ENCODE data around the gene TUBAL3.

Gene TUBAL3

GRCh38 chr10:5373891-5374611 lies 30.6 kb downstream of the TUBAL3 start:
- no peak for DNase-seq

DNA sequence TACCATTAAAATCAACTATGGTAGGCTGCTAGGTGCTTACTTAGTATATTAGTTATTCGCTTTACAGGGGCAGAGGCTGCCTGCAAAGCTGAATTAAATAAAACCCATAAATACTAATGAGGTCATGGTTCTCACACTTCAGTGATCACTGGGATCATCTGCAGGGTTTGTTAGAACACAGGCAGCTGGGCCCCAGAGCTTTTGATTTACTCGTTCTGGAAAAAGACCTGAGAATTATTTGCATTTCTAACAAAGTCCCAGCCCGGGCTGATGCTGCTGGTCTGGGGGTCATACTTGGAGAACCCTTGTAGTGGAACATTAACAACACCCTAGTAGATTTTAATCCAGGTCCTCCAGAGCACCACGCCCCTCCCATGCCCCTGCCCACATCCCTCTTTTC lies 31.3 kb downstream of the TUBAL3 start:
- no peak for DNase-seq

- DNase-seq, result no peak
These were observed 33.9 kb downstream of the TUBAL3 start for GRCh38 chr10:5370493-5371352.

DNA sequence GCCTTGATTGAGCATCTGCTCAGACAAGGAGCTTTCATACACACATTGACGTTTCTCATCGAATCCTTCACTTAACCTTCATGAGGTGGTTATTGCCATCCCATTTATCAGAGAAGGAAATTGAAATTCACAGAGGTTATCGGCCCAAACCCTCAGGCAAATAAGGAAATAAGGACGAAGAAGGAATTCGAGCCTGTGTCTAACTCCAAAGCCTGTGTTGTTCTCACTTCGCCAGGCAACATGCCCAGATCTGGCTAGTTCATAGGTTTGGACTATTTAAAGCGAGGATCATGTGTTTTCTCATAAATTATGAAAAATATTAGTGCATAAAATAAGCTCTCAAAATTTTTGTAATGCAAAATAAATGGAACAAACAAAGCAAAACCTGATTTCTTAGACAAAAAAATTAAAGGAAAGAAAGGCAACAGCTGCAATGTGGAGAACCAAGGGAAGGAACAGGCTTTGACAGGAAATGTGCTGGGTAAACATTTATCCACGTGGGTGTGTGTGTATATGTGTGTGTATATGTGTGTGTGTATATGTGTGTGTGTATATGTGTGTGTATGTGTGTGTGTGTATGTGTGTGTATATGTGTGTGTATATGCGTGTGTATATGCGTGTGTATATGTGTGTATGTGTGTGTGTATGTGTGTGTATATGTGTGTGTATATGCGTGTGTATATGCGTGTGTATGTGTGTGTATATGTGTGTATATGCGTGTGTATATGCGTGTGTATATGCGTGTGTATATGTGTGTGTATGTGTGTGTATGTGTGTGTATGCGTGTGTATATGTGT lies 35.1 kb downstream of the TUBAL3 start:
- no peak for DNase-seq

GRCh38 chr10:5365928-5366327 lies 38.7 kb downstream of the TUBAL3 start:
- no peak for DNase-seq

DNA sequence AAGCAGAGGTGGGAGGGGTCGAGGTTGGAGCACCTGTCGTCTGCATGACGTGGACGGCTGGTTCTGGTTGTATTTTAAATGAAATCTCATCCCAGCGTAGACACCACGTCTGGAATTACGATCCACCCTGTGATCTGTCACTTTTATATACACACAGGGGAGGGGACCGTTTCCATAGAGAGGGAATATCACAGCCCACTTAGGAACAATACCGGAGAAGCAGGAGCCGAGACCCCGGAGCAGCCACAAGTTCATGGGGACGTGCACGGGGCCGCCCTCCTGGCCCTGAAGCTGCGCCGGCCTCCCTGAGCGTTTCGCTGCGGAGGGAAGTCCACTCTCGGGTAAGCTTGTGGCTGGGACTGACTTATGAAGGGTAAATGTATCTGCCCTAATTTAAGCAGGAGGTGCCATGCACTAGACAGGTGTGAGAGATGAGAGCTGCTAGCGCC lies 39.7 kb downstream of the TUBAL3 start, which contains the start of gene UCN3:
Gene UCN3, plus strand, starts transcription at position 77 of the 449 bp plus-strand sequence. CDS start 8,755 bp downstream, outside the sequence.
- no peak for DNase-seq

DNA sequence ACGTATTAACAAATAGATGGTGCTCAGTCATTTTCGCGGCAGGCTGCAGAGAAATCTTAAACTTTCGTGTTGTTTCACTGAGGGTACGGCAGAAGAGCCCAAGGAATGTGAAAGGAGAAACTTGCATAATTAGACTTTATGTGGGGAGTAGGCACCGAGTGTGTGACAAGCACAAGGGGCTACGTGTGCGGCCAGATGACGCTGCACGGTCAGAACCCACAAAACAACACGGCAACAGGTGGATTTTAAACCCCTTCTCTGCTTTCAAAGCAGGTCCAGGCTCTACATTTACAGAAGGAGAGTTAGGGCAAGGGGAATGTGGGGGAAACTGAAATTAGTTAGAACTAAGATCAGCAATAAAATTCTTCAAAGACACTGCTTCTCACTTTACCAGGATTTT lies 40.3 kb downstream of the TUBAL3 start:
- no peak for DNase-seq

DNA sequence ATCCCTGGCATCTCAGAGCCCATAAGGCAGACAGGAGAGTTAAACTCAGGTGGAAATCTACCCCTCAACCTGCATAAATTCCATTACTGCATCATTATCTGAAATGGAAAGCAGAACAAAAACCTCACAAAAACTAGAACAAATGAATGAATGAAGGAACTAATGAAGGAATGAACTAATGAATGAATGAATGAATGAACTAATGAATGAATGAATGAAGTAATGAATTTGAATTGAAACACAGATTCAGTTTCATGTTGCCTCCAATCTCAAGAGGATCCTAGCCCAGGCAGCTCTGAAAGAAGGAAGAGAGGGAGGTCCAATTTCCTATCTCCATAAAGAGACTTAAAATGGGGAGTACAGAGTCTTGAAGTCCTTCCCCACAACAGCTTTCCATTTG lies 41.8 kb downstream of the TUBAL3 start:
- no peak for DNase-seq

DNA sequence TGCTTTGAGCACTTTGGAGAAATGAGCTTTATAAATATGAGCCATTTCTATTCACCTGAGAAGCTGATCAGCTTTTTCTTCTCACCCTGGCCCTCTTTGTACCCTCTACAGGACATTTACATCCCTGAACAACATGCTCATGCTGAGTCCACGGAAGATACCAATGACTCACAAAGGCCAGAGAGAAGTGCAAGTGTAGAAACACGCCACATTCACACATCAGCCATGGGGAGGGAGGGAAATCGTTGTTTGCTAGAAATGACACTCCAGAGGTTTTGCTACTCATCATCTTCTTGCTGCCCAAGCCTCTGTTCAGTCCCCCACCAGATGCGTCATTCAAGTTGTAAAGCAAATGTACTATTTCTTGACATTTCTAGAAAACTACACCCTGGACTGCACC lies 42.7 kb downstream of the TUBAL3 start:
- DNase-seq, result no peak

DNA sequence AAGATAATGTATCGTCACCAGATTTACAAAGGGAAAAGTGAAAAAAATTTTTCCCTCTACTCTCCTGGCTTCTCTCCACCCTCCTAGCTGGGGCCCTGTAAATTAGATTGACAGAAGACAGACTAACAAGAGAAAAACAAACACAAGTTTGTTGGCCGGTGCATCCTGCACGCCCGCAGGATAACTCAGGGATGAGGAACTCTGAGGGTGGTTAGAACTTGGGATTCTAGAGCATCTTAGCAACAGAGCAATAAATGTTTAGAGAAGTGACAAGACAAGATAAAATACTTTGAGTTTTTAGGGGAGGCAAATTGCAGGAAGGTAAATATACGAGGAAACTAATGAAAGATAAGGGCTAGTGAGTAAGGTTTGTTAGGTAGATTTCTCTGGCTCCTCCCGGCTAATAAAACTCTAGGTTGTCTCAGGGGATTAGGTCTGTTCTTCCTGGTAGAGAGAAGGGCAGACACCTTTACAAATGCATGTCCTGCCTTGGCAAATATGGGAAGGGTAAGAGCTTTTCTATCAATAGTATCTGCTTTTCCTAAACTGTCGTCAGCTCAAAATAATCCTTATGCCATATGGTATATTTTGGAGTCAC lies 44.2 kb downstream of the TUBAL3 start:
- DNase-seq, result no peak

- DNase-seq, result no peak
These were observed 48.3 kb downstream of the TUBAL3 start for GRCh38 chr10:5356302-5356763.

- DNase-seq, result no peak
These were observed 48.9 kb downstream of the TUBAL3 start for GRCh38 chr10:5355594-5356301.

DNA sequence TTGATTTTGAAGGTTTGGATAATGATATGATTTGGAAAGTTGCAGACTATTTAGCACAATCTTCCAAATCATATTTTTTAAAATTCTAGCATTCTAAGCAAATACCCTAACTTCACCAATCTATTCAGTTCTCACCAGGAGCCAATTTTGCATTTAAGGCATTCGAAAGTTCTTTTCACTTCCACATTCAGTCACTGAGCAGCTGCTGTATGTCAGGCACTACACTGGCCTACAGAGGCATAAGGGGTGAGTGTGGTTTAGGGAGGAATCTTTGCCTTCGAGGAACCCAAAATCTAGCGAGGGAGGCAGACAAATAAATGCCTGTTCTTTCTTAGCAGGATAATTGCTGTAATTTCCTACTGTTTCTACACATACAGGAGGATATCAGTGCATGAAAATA lies 50.6 kb downstream of the TUBAL3 start:
- no peak for DNase-seq

DNA sequence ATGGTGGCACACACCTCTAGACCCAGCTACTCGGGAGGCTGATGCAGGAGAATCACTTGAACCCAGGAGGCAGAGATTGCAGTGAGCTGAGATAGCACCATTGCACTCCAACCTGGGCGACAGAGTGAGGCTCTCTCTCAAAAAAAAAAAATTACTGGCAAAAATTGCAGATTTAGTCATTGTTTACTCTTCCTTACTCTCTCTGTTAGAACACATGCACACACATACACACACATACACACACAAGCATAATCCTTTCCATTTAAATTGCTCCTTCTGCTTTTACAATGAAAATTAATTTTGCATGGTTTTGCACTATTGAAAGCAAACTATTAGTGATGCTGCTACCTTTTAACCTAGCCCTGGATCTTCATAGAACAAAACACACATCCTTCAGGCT lies 55.3 kb downstream of the TUBAL3 start:
- DNase-seq, result no peak

DNA sequence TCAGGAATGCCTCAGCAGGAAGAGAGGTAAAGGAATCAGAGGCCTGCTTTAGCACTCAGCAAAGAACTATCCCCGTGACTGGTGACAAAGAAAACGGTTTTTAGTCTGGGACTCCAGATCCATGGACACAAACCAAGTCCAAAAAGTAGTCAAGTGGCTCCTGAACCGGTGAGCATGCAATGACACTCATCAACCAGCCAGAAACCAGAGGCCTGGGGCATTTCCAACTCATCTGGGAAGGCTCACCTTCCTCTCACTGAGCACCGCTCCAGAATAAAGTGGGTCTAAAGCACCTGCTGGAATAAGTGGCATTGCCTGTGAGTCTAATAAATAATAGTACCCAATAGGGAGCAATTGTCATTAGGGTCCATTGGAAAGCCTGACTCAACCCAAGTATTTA lies 57.7 kb downstream of the TUBAL3 start:
- DNase-seq, result no peak

DNA sequence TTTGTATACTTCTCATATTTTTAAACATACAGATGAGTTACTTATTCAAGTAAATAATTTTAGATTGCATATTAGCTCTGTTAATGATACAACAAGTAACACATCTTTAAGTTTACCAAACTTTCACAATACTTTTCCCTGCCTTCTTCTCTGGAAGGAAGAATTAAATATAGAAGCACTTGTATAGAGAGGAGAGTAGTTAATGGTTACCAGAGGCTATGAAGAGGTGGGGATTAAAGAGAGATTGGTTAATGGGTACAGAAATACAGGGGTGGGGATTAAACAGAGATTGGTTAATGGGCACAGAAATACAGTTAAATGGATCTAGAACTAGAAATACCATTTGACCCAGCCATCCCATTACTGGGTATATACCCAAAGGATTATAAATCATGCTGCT lies 59.9 kb downstream of the TUBAL3 start:
- no peak for DNase-seq

DNA sequence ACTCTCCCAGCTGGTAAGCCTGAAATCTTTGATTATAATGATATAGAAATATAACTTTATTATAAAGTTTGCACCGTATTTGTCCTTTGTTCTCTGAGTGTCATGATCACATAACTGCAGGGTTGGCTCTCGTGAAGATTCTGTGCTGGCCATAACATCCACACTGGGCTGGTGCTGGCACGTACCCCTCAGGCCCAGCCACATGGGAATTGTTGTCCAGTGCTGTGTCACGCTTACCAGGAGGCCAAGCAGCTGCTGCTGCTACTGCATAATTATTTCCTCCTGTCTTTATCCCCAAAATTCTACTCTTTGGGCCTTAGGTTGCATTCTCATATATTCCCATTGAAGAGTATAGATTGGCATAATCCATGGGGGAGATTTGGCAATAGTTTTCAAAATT lies 60.6 kb downstream of the TUBAL3 start:
- DNase-seq, result no peak

GRCh38 chr10:5343561-5343960 lies 61.1 kb downstream of the TUBAL3 start:
- DNase-seq, result no peak

Measured in GOT3 (cell line).